ENCODE data around the gene SLC2A10.

SLC2A10 gene

GRCh38 chr20:46723039-46723438 lies 13.6 kb downstream of the SLC2A10 start:
- intact Hi-C loops (cut with DNase I), result no loop called here
- DNase-seq, result no peak

GRCh38 chr20:46724343-46724959 lies 15.0 kb downstream of the SLC2A10 start:
- DNase-seq, result no peak
- intact Hi-C loops (cut with DNase I), result no loop called here

GRCh38 chr20:46725186-46726165 lies 16.0 kb downstream of the SLC2A10 start:
- intact Hi-C loops (cut with DNase I), result no loop called here
- no peak for DNase-seq

GRCh38 chr20:46731770-46732169 lies 22.3 kb downstream of the SLC2A10 start:
- no peak for DNase-seq
- intact Hi-C loops (cut with DNase I), result no loop called here

- intact Hi-C loops (cut with DNase I), result no loop called here
- no peak for DNase-seq
Observed at GRCh38 chr20:46735436-46735835, 26.0 kb downstream of the SLC2A10 start.

- DNase-seq, result no peak
- intact Hi-C loops (cut with DNase I), result no loop called here
Observed at GRCh38 chr20:46739431-46740213, 30.2 kb downstream of the SLC2A10 start.

GRCh38 chr20:46740214-46740609 lies 30.8 kb downstream of the SLC2A10 start:
- intact Hi-C loops (cut with DNase I), result no loop called here
- DNase-seq, result no peak

- intact Hi-C loops (cut with DNase I), result no loop called here
- DNase-seq, result no peak
Observed at GRCh38 chr20:46741924-46742668, 32.6 kb downstream of the SLC2A10 start.

- intact Hi-C loops (cut with DNase I), result no loop called here
- no peak for DNase-seq
Observed at GRCh38 chr20:46742669-46743045, 33.2 kb downstream of the SLC2A10 start.

- intact Hi-C loops (cut with DNase I), result no loop called here
- no peak for DNase-seq
Observed at GRCh38 chr20:46743088-46743487, 33.6 kb downstream of the SLC2A10 start.

GRCh38 chr20:46746956-46747526 lies 37.6 kb downstream of the SLC2A10 start:
- intact Hi-C loops (cut with DNase I), result no loop called here
- no peak for DNase-seq

GRCh38 chr20:46749147-46749546 lies 39.7 kb downstream of the SLC2A10 start:
- intact Hi-C loops (cut with DNase I), result no loop called here
- no peak for DNase-seq

GRCh38 chr20:46751856-46752255 lies 42.4 kb downstream of the SLC2A10 start:
- intact Hi-C loops (cut with DNase I), result loop anchor here (5.0 to 10.0 kb wide), 2 partner anchors 403 to 630 kb away; no protein-coding TSS in a partner anchor
- peak in 1 of 10 donors; percentile 12 for DNase-seq

- intact Hi-C loops (cut with DNase I), result loop anchor here (1.0 to 10.0 kb wide), 3 partner anchors 402 to 869 kb away; no protein-coding TSS in a partner anchor
- peak in 8 of 10 donors; percentile 41 to 90 (median 60) for DNase-seq
Observed at GRCh38 chr20:46752728-46753127, 43.3 kb downstream of the SLC2A10 start.

GRCh38 chr20:46755483-46756413 lies 46.3 kb downstream of the SLC2A10 start:
- DNase-seq, result no peak
- intact Hi-C loops (cut with DNase I), result loop anchor here (10.0 kb wide), 1 partner anchor 399 kb away; no protein-coding TSS in a partner anchor

GRCh38 chr20:46756419-46756818 lies 47.0 kb downstream of the SLC2A10 start:
- DNase-seq, result no peak
- intact Hi-C loops (cut with DNase I), result loop anchor here (10.0 kb wide), 1 partner anchor 398 kb away; no protein-coding TSS in a partner anchor

- intact Hi-C loops (cut with DNase I), result loop anchor here (10.0 kb wide), 1 partner anchor 398 kb away; no protein-coding TSS in a partner anchor
- DNase-seq, result no peak
Observed at GRCh38 chr20:46757135-46757534, 47.7 kb downstream of the SLC2A10 start.
